GM19035 (cell line): ENCODE data around the gene CAPN14.
A peak's percentile ranks its signal among the peaks of the same experiment; 100 is the strongest.

ENCODE experiments used
- ATAC-seq: cut with Tn5 transposase; IDR thresholded peaks from one replicate; pipeline ENCODE4 v1.9.1; 2021; ENCODE audit not compliant: unreplicated experiment

Gene CAPN14

GRCh38 chr2:31227711-31228125 is 10.4 kb upstream of the CAPN14 start:
- no peak for ATAC-seq

- ATAC-seq = no peak
These were observed 9.8 kb upstream of the CAPN14 start for GRCh38 chr2:31227110-31227509.

DNA sequence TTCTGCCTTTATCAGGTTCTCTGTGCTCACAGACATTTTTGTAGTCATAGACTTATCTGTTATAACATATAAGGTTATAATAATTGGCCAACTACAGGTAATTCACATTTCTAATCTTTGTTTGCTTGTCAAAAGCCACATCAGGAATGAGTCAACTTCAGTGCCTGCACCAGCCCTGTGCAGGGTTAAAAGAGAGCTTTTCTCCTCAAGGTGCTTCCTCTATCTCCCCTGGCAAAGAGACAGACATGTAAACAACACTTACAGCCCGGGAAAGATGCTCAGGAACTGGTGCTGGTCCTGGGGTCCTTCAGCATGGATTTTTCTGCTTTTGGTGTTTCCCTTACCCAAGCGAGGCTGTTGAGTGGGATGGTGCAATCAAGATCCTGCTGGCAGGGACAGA is 9.0 kb upstream of the CAPN14 start:
- ATAC-seq = no peak

DNA sequence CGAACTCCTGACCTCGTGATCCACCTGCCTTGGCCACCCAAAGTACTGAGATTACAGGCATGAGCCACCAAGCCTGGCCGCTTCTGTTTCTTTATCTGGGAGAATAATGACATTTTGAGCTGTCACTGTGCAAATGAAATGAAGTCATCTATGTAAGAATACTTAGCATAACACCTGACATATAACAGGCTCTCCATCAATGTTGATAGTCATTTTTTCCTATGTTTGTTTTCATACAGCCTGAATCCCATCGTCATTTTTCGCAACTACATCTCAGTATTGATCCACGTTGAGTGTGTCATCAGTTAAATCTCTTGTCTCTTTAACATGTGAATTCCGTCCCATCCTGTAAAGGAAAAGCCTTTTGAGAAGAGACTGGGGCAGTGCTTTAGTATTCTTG is 6.4 kb upstream of the CAPN14 start:
- ATAC-seq = no peak

GRCh38 chr2:31223026-31223425 is 5.7 kb upstream of the CAPN14 start:
- no peak for ATAC-seq

- ATAC-seq = no peak
These were observed 4.8 kb upstream of the CAPN14 start for GRCh38 chr2:31222071-31222470.

DNA sequence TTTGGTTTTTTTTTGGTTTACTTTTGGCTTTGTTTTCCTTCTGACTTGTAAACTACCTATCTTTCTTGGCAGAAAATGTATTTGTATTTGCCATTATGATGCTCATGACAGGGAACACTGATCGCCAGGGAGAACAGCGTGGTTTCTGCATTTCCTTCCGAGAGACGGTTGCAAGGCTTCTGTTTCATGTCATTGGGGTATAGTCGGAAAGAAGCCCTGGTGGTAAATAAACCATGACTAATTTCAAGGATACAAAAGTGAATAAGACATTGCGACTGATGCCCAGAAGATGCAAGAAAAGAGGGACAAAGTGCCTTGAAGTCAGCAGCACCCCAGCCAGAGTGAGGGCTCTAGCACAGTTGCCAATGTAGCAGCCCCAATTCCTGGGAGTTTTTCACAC is 4.2 kb upstream of the CAPN14 start:
- no peak for ATAC-seq

DNA sequence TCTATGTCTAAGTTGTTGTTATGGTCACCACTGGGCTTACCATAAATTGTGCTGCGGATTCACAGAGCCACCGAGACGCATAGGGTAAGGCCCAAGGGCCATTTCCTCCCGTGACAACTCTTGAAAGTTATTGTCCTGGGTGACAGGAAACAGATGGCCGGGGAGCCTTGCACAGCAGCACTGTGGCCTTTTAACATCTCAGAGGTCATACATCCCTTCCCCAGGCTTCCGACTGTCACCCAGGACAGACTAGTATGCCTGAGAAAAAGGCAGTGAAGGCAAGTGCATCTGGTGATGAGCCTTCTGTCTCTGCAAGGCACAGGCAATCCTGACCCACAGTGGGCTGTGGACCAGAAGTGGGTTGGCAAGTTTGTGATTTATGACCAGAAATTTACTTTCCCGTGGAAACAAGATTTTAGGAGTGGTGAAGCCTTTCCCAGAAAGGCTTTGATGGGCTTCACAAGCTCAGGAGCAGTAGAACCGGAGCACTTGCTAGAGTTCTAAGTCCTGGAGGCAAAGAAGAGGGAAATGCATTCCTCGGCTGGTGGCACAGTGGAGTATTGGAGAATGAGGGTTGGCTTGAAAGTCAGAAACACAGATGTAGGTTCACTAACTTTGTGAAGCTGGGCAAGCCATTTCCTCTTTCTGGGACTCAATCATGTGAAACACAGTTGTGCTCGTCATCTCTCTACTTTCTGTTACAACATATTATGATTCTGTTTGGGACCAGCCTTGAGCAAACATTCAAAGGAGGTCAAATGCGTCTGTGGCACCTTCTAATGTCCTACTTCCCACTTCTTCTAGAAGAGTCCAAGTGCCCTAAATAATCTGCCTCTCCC is 2.0 kb upstream of the CAPN14 start:
- peak; percentile 75 for ATAC-seq

- ATAC-seq = peak; percentile 51
These were observed 581 bp downstream of the CAPN14 start for GRCh38 chr2:31216734-31217133.

DNA sequence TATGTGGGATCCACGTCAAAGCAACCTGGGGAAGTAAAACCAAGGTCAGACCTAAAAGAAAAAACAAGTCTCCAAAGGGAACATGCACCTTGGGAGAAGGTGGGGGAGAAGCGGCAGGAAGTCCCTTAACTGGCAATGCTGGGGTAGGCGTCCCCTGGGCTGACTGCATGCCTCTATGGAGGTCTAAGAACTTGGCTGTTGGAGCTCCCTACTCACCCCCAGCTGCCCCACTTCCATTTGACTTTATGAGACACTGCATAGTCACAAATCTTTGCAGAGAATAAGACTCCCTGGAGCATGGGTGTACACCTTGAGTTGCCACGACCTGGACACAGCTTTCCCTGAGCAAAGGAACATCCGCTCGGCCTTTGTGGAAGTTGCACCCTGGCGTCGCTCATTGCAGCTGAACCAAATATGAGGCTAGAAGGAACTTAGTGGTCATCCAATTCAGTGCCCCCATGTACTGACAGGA is 2.8 kb downstream of the CAPN14 start:
- ATAC-seq = no peak

DNA sequence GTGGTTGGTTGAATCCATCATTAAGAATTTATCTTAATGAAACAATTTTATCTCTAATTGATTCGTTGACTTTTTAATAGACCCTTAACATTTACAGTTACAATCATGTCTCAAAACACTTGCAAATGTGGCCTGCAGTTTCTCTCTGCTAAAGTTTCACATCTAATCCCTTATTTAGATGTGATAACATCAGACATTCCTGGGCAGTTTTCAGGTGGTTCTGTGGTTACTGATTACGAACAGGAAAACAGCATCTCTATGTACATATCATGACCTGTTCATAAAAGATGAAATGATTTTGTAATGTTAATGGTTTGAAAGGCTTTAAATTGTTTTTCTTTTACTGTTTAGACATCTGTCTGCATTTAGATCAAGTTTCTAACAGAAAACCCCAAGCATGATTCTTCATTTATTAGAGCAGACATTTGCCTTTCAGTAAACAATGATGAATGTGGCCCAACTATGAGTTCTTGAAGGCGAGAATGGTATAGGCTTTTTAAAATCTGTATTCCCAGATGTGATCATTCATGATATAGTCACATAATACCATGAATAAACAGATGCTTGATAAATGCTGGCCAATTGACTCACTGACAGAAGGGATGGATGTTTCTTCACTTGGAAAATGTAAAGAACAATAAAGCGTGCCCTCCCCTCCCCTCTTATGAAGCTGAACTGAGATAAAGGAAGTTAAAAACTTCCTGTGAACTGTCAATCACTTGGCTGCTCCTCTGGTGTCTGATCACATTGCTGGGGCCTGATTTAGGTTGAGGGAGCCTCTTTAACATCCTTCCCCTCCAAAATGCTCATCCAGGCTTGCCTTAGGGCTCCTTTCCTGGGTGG is 3.5 kb downstream of the CAPN14 start:
- no peak for ATAC-seq

GRCh38 chr2:31212659-31213600 is 4.4 kb downstream of the CAPN14 start:
- ATAC-seq = no peak

DNA sequence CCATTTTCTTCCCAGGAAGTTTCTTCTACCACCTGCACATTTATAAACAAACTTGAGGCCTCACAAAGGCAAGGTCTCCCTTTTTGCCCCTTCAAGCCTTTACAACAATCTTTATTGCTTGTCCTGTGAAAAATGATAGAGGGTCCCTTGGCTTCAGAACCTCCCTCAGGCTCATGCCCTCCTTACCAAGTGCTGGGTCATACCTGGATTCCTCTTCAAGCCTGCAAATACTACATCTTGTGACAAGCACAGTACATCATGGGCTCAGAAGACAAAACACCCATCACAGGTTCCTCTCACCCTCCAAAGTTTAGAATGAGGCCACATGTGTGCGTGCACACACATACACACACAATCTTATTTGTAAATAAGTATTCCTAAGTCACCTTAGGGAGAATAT is 9.1 kb downstream of the CAPN14 start:
- ATAC-seq = no peak

DNA sequence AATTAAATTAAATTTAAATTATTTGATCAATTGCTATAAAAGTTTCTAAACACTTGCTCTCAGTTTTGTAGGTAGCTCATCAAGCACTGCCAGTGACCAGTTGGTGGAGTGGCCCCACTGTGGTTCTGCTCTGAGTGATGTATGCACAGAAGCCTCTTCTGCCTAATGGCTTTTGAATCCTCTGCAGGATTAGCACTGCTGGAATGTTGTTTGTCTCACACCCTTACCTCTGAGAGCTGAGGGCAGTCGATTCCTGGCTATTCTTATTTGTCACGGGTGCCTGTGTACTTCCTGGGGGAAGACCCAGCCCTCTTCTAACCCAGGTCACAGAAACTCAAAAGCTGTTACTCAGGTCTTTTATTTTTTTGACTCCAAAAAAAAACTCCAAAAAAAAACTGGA is 9.5 kb downstream of the CAPN14 start:
- ATAC-seq = no peak

DNA sequence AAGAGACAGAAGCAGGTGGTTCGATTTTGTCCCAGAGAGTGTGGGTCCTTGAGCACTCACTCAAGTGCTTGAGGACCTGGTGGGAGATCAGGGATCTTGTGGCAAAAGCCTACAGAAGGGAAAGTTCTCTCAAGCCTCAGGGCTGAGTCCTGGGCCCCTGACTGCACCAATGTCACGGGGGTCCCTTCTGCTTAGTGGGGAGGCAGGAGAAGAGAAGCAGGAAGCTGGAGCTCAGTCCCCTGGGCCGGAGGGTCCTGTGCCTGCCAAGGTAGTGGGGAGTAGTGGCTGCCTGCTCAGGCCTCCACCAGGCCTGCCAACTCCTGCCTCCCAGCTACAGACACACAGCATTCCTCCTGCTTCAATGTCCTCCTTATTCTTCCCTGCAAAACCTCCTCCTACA is 11.7 kb downstream of the CAPN14 start:
- ATAC-seq = no peak

- ATAC-seq = no peak
These were observed 12.1 kb downstream of the CAPN14 start for GRCh38 chr2:31205186-31205585.

- no peak for ATAC-seq
These were observed 12.5 kb downstream of the CAPN14 start for GRCh38 chr2:31204783-31205182.

DNA sequence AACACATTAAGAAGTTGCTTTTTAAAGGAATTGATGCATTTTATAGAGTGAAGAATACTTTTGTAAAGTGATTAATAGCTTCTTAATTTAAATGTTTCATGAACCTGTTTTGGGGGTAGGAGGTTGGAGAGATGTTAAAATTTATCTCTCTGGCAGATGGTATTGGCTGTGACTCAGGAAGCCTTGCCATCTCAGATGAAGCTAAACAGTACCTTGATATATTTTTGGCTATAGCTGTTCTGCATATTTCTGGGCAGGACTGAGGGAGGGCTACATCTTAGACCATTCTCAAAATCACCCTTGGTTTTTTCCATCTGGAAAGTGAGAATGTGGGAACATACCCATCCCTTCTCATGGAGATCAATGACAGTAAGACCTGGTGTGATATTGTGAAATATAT is 13.4 kb downstream of the CAPN14 start:
- no peak for ATAC-seq

- no peak for ATAC-seq
These were observed 14.5 kb downstream of the CAPN14 start for GRCh38 chr2:31202833-31203232.

DNA sequence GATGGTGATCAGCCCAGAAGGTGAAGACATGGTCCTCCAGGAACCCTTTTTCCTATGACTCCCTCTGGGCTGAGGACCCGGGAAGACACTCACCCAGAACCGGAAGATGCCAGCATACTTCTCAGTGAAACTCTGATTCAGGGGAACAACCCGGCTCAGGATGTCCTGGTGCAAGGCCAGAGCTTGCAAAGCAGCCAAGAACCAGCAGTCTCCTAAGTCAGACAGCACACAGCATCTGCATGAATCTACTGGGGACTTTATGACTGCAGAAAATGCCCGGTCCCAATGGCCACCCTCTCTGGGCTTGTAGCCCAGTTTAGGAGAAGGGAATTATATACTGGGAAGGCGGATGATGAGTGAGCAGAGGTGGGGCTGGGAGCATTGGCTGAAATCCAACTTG is 15.3 kb downstream of the CAPN14 start:
- ATAC-seq = no peak

DNA sequence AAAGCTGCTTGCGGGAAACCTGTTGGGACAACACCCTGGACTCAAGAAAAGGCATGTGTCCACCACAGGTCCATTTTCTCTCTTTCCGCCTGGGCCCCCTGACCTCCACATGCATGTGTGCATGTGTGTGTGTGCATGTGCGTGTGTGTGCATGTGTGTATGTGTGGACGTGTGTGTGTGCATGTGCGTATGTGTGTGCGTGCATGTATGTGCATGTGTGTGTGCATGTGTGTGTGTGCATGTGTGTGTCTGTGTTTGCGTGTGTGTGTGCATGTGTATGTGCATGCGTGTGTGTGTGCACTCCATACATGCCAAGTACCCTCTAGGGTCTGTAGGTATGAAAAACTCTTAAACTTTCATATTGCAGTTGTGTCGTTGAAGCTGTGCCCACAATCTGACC is 16.3 kb downstream of the CAPN14 start:
- no peak for ATAC-seq
